H9 (cell line): Measurements from ENCODE around the gene USP14. TPM values are rescaled to one million over a fixed set of nuclear protein-coding genes. Genes with fewer than 3 reads are reported as not detected.

Experiments
- DNase-seq: peaks from one replicate; pipeline ENCODE4 v3.0.0-alpha.2; 2017
- H2AFZ ChIP-seq: one replicate; pipeline ENCODE4 v1.6.1; 2013; ENCODE audit warnings: mild to moderate bottlenecking, low read length, control low read depth, moderate library complexity
- H2AK5ac ChIP-seq: 2 replicates; pipeline ENCODE4 v1.6.1; 2013; ENCODE audit warnings: low read length, control low read depth, mixed read lengths; ENCODE audit not compliant: insufficient read length
- H2BK120ac ChIP-seq: one replicate; pipeline ENCODE4 v1.6.1; 2013; ENCODE audit warnings: low read depth, mild to moderate bottlenecking, low read length, control low read depth, inconsistent platforms; ENCODE audit not compliant: poor library complexity, severe bottlenecking
- H2BK12ac ChIP-seq: 2 replicates; pipeline ENCODE4 v1.6.1; 2013; ENCODE audit warnings: low read length, control low read depth, mixed read lengths, low read depth; ENCODE audit not compliant: insufficient read length
- H2BK15ac ChIP-seq: 2 replicates; pipeline ENCODE4 v1.6.1; 2013; ENCODE audit warnings: low read depth, low read length, control low read depth
- H2BK20ac ChIP-seq: one replicate; pipeline ENCODE4 v1.6.1; 2013; ENCODE audit warnings: low read depth, mild to moderate bottlenecking, low read length, control low read depth, inconsistent platforms; ENCODE audit not compliant: poor library complexity, severe bottlenecking
- H2BK5ac ChIP-seq: 2 replicates; pipeline ENCODE4 v1.6.1; 2013; ENCODE audit warnings: low read length, control low read depth, mixed read lengths; ENCODE audit not compliant: insufficient read length
- H3K14ac ChIP-seq: 2 replicates; pipeline ENCODE4 v1.6.1; 2013; ENCODE audit warnings: low read length, control low read depth; ENCODE audit not compliant: insufficient read depth
- H3K18ac ChIP-seq: 2 replicates; pipeline ENCODE4 v1.6.1; 2013; ENCODE audit warnings: low read depth, mild to moderate bottlenecking, mixed read lengths, low read length, control low read depth; ENCODE audit not compliant: insufficient read length
- H3K23ac ChIP-seq: 2 replicates; pipeline ENCODE4 v1.6.1; 2013; ENCODE audit warnings: low read length, control low read depth, mixed read lengths, low read depth; ENCODE audit not compliant: insufficient read length
- H3K23me2 ChIP-seq: 2 replicates; pipeline ENCODE4 v1.6.1; 2013; ENCODE audit warnings: low read depth, mild to moderate bottlenecking, mixed read lengths, low read length, control low read depth; ENCODE audit not compliant: insufficient read length, poor library complexity, severe bottlenecking
- H3K27ac ChIP-seq: 2 replicates; pipeline ENCODE4 v1.5.1; 2013; ENCODE audit warnings: low read length, control low read depth, mixed read lengths, low read depth; ENCODE audit not compliant: insufficient read length
- H3K27me3 ChIP-seq: 2 replicates; pipeline ENCODE4 v1.6.1; 2013; ENCODE audit warnings: low read length, control low read depth, inconsistent platforms; ENCODE audit not compliant: insufficient read depth
- H3K4ac ChIP-seq: 2 replicates; pipeline ENCODE4 v1.6.1; 2013; ENCODE audit warnings: low read depth, mild to moderate bottlenecking, control low read depth, inconsistent platforms, low read length, moderate library complexity
- H3K4me1 ChIP-seq: 2 replicates; pipeline ENCODE4 v1.6.1; 2013; ENCODE audit warnings: low read length, control low read depth, inconsistent platforms; ENCODE audit not compliant: insufficient read depth
- H3K4me2 ChIP-seq: 2 replicates; pipeline ENCODE4 v1.6.1; 2013; ENCODE audit warnings: low read length, control low read depth, mixed read lengths; ENCODE audit not compliant: insufficient read length, insufficient read depth
- H3K56ac ChIP-seq: 2 replicates; pipeline ENCODE4 v1.6.1; 2013; ENCODE audit warnings: low read depth, mild to moderate bottlenecking, mixed read lengths, low read length, control low read depth; ENCODE audit not compliant: insufficient read length
- H3K79me1 ChIP-seq: 2 replicates; pipeline ENCODE4 v1.6.1; 2013; ENCODE audit warnings: low read depth, mild to moderate bottlenecking, moderate library complexity, low read length, control low read depth, inconsistent platforms; ENCODE audit not compliant: insufficient read depth, poor library complexity, severe bottlenecking
- H3K79me2 ChIP-seq: 2 replicates; pipeline ENCODE4 v1.6.1; 2013; ENCODE audit warnings: low read length, control low read depth, inconsistent platforms; ENCODE audit not compliant: insufficient read depth
- H3K9ac ChIP-seq: 2 replicates; pipeline ENCODE4 v1.6.1; 2013; ENCODE audit warnings: low read length, control low read depth, mixed read lengths; ENCODE audit not compliant: insufficient read length; ENCODE audit errors: extremely low read depth
- H3K9me3 ChIP-seq: one replicate; pipeline ENCODE4 v1.6.1; 2013; ENCODE audit warnings: low read depth, low read length, inconsistent platforms; ENCODE audit not compliant: control insufficient read depth
- H3T11ph ChIP-seq: one replicate; pipeline ENCODE4 v1.6.1; 2013; ENCODE audit warnings: mild to moderate bottlenecking, low read length, control low read depth, inconsistent platforms
- H4K20me1 ChIP-seq: one replicate; pipeline ENCODE4 v1.6.1; 2013; ENCODE audit not compliant: control insufficient read depth, insufficient read length, insufficient read depth
- H4K5ac ChIP-seq: 2 replicates; pipeline ENCODE4 v1.6.1; 2013; ENCODE audit warnings: low read depth, mild to moderate bottlenecking, mixed read lengths, low read length, control low read depth; ENCODE audit not compliant: insufficient read length
- H4K8ac ChIP-seq: replicated peaks from 2 replicates; pipeline ENCODE4 v1.6.1; 2013; ENCODE audit warnings: low read length, control low read depth, mixed read lengths, low read depth; ENCODE audit not compliant: insufficient read length
- H4K91ac ChIP-seq: 2 replicates; pipeline ENCODE4 v1.6.1; 2013; ENCODE audit warnings: low read depth, mild to moderate bottlenecking, moderate library complexity, mixed read lengths, low read length, control low read depth; ENCODE audit not compliant: insufficient read length
- H3K27ac Mint-ChIP-seq, 3 experiments: 2 replicates in 2 of 3; 3 replicates in 1 of 3; pipeline ENCODE4 v1.8.0; 2020 to 2021; ENCODE audit warnings: mixed read lengths in 3 of 3, mild to moderate bottlenecking in 1 of 3, moderate library complexity in 1 of 3
- H3K27me3 Mint-ChIP-seq: 2 replicates; pipeline ENCODE4 v1.8.0; 2021; ENCODE audit warnings: low read depth, mild to moderate bottlenecking, moderate library complexity, mixed read lengths
- H3K36me3 Mint-ChIP-seq, 3 experiments: 2 replicates in 2 of 3; 3 replicates in 1 of 3; pipeline ENCODE4 v1.8.0; 2020 to 2021; ENCODE audit warnings: low read depth in 3 of 3, mixed read lengths in 3 of 3; ENCODE audit not compliant: insufficient read depth in 1 of 3
- H3K4me1 Mint-ChIP-seq, 2 experiments: 2 replicates each; pipeline ENCODE4 v1.8.0; 2020; ENCODE audit warnings: mixed read lengths in 2 of 2
- H3K4me3 Mint-ChIP-seq, 2 experiments: 2 replicates in 1 of 2; 3 replicates in 1 of 2; pipeline ENCODE4 v1.8.0; 2020 to 2021; ENCODE audit warnings: mild to moderate bottlenecking in 2 of 2, mixed read lengths in 2 of 2, moderate library complexity in 1 of 2
- H3K9me3 Mint-ChIP-seq, 2 experiments: 2 replicates in 1 of 2; 3 replicates in 1 of 2; pipeline ENCODE4 v1.8.0; 2020; ENCODE audit warnings: mild to moderate bottlenecking in 2 of 2, mixed read lengths in 2 of 2, moderate library complexity in 1 of 2
- CTCF ChIP-seq: fragments of 200-600 bp; sonication (generic); conservative IDR thresholded peaks from 3 replicates; pipeline ENCODE4 v1.8.0; 2021; ENCODE audit warnings: antibody characterized with exemption, mild to moderate bottlenecking
- WGBS: extraction: QIAGEN DNeasy Blood & Tissue Kit; methylation state at CpG from one replicate; pipeline ENCODE4 v1.1.7; 2013; ENCODE audit warnings: missing lambda C conversion rate, low lambda C conversion rate, mixed read lengths; ENCODE audit not compliant: insufficient read length; ENCODE audit errors: extremely low coverage; 5-methylcytosine and 5-hydroxymethylcytosine counted together
- total RNA-seq: library from RNA; stranded (reverse); gene quantifications from 2 replicates; pipeline ENCODE4 v1.2.1, GENCODE V29; 2021

The USP14 gene
- total RNA-seq, 1 experiment from 2014 or later = 92.1 TPM

DNA sequence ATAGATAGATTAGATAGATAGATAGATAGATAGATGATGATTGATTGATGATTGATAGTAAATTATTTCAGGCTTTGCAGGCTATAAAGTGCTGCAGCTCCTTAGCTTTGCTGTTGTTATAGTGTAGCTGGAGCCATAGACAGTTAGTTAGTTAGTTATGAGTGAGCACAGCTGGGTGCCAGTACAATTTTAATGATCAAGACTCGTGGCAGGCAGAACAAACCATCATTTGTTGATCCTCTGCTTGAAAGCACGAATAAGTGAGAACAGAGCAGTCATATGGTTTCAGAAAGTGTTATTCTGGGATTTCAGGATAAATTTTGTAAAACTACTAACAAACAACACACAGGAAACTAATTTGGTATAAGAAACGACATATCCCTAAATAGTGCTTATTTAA, 55.6 kb downstream of the USP14 start:
- H2BK12ac ChIP-seq = no peak overlapping the region

More for the DNA sequence above, 55.6 kb downstream of the USP14 start:
- no peak for DNase-seq
- H3K27ac ChIP-seq = no peak overlapping the region
- no peak overlapping the region for H2BK15ac ChIP-seq
- H2AFZ ChIP-seq = no peak overlapping the region
- H2AK5ac ChIP-seq = no peak overlapping the region
- Mint-ChIP-seq H3K27ac (no peak overlapping the region), H3K4me1 (peaks cover 20 to 21% of the 10 kb centered on the region in 2 experiments), H3K27me3 (no peaks in the 10 kb centered on the region), H3K4me3 (no peak overlapping the region), H3K9me3 (peaks cover 0 to 5% of the 10 kb centered on the region in 2 experiments; a peak in 1 of 5 replicates), H3K36me3 (peaks cover 47 to 75% (median 73%) of the 10 kb centered on the region in 3 experiments)
- H3K79me2 ChIP-seq = no peaks in the 10 kb centered on the region
- no peak overlapping the region for H4K91ac ChIP-seq
- H4K5ac ChIP-seq = no peak overlapping the region
- no peak overlapping the region for H2BK20ac ChIP-seq
- no peaks in the 10 kb centered on the region; the same call in 1 of the 2 replicates for H3K4me1 ChIP-seq
- no peak overlapping the region for H2BK120ac ChIP-seq
- no peak overlapping the region for H2BK5ac ChIP-seq
- H3K4ac ChIP-seq = no peak overlapping the region
- no peaks in the 10 kb centered on the region for H3K27me3 ChIP-seq
- no peak overlapping the region for H3K23ac ChIP-seq
- no peaks in the 10 kb centered on the region for H3K23me2 ChIP-seq
- H3K18ac ChIP-seq = no peak overlapping the region
- WGBS = no CpG with 5 or more reads among the region's 3 CpGs
- no peak for TF ChIP-seq CTCF
- no peak overlapping the region for H3T11ph ChIP-seq
- no peak overlapping the region for H3K9ac ChIP-seq
- H3K79me1 ChIP-seq = no peaks in the 10 kb centered on the region
- no peak overlapping the region for H3K56ac ChIP-seq
- H4K8ac ChIP-seq = no peak overlapping the region
- no peak overlapping the region for H3K14ac ChIP-seq
- H3K9me3 ChIP-seq = peaks cover 17% of the 10 kb centered on the region
- no peak overlapping the region for H3K4me2 ChIP-seq
- no peaks in the 10 kb centered on the region for H4K20me1 ChIP-seq
